ENCODE results near the gene MAST4.

DNA sequence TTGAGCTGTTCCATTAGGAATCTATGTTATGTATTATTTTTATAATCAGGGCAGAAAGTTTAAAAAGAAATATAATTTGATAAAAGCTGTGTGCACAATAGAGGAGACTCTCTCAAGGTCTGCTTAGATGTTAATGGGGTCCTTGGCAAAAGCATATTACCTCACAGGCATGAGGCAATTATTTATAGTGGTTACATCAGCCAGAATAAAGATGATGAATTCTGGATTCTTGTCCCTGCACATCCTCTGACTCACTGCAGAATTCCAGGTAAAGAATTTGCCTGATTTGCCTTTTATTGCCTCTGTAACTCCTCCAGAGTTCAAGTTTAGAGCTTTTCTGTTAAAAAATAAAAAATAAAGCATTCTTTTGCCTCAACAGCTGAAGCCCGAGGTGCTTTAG is 253.6 kb downstream of the MAST4 start:
- TF ChIP-seq, protein P1, sequence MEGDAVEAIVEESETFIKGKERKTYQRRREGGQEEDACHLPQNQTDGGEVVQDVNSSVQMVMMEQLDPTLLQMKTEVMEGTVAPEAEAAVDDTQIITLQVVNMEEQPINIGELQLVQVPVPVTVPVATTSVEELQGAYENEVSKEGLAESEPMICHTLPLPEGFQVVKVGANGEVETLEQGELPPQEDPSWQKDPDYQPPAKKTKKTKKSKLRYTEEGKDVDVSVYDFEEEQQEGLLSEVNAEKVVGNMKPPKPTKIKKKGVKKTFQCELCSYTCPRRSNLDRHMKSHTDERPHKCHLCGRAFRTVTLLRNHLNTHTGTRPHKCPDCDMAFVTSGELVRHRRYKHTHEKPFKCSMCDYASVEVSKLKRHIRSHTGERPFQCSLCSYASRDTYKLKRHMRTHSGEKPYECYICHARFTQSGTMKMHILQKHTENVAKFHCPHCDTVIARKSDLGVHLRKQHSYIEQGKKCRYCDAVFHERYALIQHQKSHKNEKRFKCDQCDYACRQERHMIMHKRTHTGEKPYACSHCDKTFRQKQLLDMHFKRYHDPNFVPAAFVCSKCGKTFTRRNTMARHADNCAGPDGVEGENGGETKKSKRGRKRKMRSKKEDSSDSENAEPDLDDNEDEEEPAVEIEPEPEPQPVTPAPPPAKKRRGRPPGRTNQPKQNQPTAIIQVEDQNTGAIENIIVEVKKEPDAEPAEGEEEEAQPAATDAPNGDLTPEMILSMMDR (IDR thresholded peaks at IDR 0.05; ENCODE audit: low read length): no peak
- no peak for TF ChIP-seq EZH2phosphoT487 (IDR thresholded peaks at IDR 0.05; ENCODE audit: low read length)

Data from MM.1S (cell line).